Ectodermal cell (in vitro differentiated cells): ENCODE measurements around the gene LHPP.

Source experiments
- H3K27ac ChIP-seq: 2 replicates; pipeline ENCODE4 v1.7.0; 2013; ENCODE audit warnings: mild to moderate bottlenecking, low read depth, low read length; ENCODE audit not compliant: insufficient read depth, poor library complexity, severe bottlenecking
- H3K27me3 ChIP-seq: 2 replicates; pipeline ENCODE4 v1.7.0; 2013; ENCODE audit warnings: mild to moderate bottlenecking, low read length; ENCODE audit not compliant: insufficient read depth, control insufficient read depth, poor library complexity, severe bottlenecking
- H3K36me3 ChIP-seq: one replicate; pipeline ENCODE4 v1.7.0; 2013; ENCODE audit warnings: low read length; ENCODE audit not compliant: control insufficient read depth, insufficient read depth
- H3K4me1 ChIP-seq: one replicate; pipeline ENCODE4 v1.7.0; 2013; ENCODE audit warnings: low read length; ENCODE audit not compliant: control insufficient read depth, insufficient read depth
- H3K4me3 ChIP-seq: 2 replicates; pipeline ENCODE4 v1.7.0; 2013; ENCODE audit warnings: low read depth, low read length, control low read depth; ENCODE audit not compliant: insufficient read depth
- H3K9me3 ChIP-seq: 2 replicates; pipeline ENCODE4 v1.7.0; 2013; ENCODE audit warnings: mild to moderate bottlenecking, low read length, moderate library complexity; ENCODE audit not compliant: control insufficient read depth
- WGBS, 2 experiments: methylation state at CpG; one replicate each; pipeline ENCODE4 v1.1.7; 2013; ENCODE audit warnings: missing lambda C conversion rate in 2 of 2; 5-methylcytosine and 5-hydroxymethylcytosine counted together

LHPP gene

GRCh38 chr10:124661660-124662180 is 200.1 kb downstream of the LHPP start:
- no peak overlapping the region for H3K4me3 ChIP-seq
- no peak overlapping the region for H3K27ac ChIP-seq
- no peaks in the 10 kb centered on the region for H3K36me3 ChIP-seq
- no peaks in the 10 kb centered on the region for H3K9me3 ChIP-seq
- WGBS, 2 experiments, result 93 to 95% methylated on average over 9 of the region's 9 CpGs
- H3K27me3 ChIP-seq, result no peaks in the 10 kb centered on the region
- H3K4me1 ChIP-seq, result no peaks in the 10 kb centered on the region

- Histone ChIP-seq H3K27me3 (no peaks in the 10 kb centered on the region), H3K36me3 (no peaks in the 10 kb centered on the region), H3K9me3 (no peaks in the 10 kb centered on the region), H3K4me3 (no peak overlapping the region), H3K27ac (no peak overlapping the region), H3K4me1 (peaks cover 3% of the 10 kb centered on the region)
- 91 to 97% methylated on average over 8 of the region's 8 CpGs for WGBS, 2 experiments
Measured at GRCh38 chr10:124663228-124663627, 201.6 kb downstream of the LHPP start.
